Activated naive CD8-positive, alpha-beta T cell (primary cell): Measurements from ENCODE around the gene ALG8.
A peak's percentile ranks its signal among the peaks of the same experiment; 100 is the strongest.
"Not testable (repeated sequence)": the region's sequence is repeated elsewhere in the genome, so short reads cannot be mapped to it uniquely, and the experiment has no call there.

Experiments
- H3K27ac Mint-ChIP-seq: one replicate; pipeline ENCODE4 v1.8.0; 2021; ENCODE audit warnings: mixed read lengths
- H3K27me3 Mint-ChIP-seq: one replicate; pipeline ENCODE4 v1.8.0; 2021; ENCODE audit warnings: mixed read lengths
- H3K36me3 Mint-ChIP-seq: one replicate; pipeline ENCODE4 v1.8.0; 2021; ENCODE audit warnings: mixed read lengths
- H3K4me1 Mint-ChIP-seq: one replicate; pipeline ENCODE4 v1.8.0; 2021; ENCODE audit warnings: low read depth, mixed read lengths
- H3K4me3 Mint-ChIP-seq: one replicate; pipeline ENCODE4 v1.8.0; 2021; ENCODE audit warnings: mild to moderate bottlenecking, mixed read lengths
- H3K9me3 Mint-ChIP-seq: one replicate; pipeline ENCODE4 v1.8.0; 2021; ENCODE audit warnings: low read depth, mixed read lengths

Gene ALG8

DNA sequence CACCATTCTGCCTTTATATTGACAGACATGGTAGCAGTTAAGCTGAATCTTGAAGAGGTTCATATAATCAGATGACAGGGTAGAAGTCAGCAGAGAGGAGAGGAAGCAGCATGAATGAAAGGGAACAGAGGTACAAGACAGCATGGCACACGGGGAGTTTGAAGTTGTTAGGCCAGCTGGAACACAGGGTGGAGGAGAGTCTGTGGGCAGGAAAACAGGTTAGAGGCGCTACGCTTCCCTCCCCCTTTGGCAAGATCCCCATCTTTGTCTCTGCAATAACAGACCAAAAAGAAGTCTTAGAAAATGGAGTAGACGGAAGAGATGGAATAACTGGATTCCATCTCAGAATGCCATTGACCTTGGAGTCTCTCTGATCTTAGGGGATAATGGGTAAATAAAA, 39.8 kb downstream of the ALG8 start:
- H3K27me3 Mint-ChIP-seq: no peaks in the 10 kb centered on the region
- no peaks in the 10 kb centered on the region for H3K9me3 Mint-ChIP-seq
- no peak overlapping the region for H3K27ac Mint-ChIP-seq
- peaks cover 6% of the 10 kb centered on the region for H3K4me1 Mint-ChIP-seq
- no peak overlapping the region for H3K4me3 Mint-ChIP-seq
- H3K36me3 Mint-ChIP-seq: peaks cover 27% of the 10 kb centered on the region

GRCh38 chr11:78097666-78098385, 41.6 kb downstream of the ALG8 start:
- H3K36me3 Mint-ChIP-seq: peaks cover 26% of the 10 kb centered on the region
- no peak overlapping the region for H3K4me3 Mint-ChIP-seq
- no peaks in the 10 kb centered on the region for H3K9me3 Mint-ChIP-seq
- H3K4me1 Mint-ChIP-seq: peaks cover 14% of the 10 kb centered on the region
- H3K27me3 Mint-ChIP-seq: no peaks in the 10 kb centered on the region
- H3K27ac Mint-ChIP-seq: no peak overlapping the region

GRCh38 chr11:78094250-78094649, 45.2 kb downstream of the ALG8 start:
- peaks cover 17% of the 10 kb centered on the region for H3K36me3 Mint-ChIP-seq

GRCh38 chr11:78086521-78087074, 52.8 kb downstream of the ALG8 start:
- H3K9me3 Mint-ChIP-seq, H3K4me1 Mint-ChIP-seq, H3K36me3 Mint-ChIP-seq, H3K27ac Mint-ChIP-seq, H3K27me3 Mint-ChIP-seq, H3K4me3 Mint-ChIP-seq: not testable (repeated sequence)

More at GRCh38 chr11:78094250-78094649, 45.2 kb downstream of the ALG8 start:
- Mint-ChIP-seq H3K4me1 (peaks cover 14% of the 10 kb centered on the region), H3K4me3 (peak overlapping the region; percentile 5), H3K9me3 (no peaks in the 10 kb centered on the region), H3K27ac (peak overlapping the region; percentile 68), H3K27me3 (no peaks in the 10 kb centered on the region)

- H3K27ac Mint-ChIP-seq: no peak overlapping the region
- no peak overlapping the region for H3K4me3 Mint-ChIP-seq
- no peaks in the 10 kb centered on the region for H3K9me3 Mint-ChIP-seq
- peaks cover 16% of the 10 kb centered on the region for H3K4me1 Mint-ChIP-seq
- H3K27me3 Mint-ChIP-seq: no peaks in the 10 kb centered on the region
- no peaks in the 10 kb centered on the region for H3K36me3 Mint-ChIP-seq
Measured at GRCh38 chr11:78085972-78086371, 53.5 kb downstream of the ALG8 start.

DNA sequence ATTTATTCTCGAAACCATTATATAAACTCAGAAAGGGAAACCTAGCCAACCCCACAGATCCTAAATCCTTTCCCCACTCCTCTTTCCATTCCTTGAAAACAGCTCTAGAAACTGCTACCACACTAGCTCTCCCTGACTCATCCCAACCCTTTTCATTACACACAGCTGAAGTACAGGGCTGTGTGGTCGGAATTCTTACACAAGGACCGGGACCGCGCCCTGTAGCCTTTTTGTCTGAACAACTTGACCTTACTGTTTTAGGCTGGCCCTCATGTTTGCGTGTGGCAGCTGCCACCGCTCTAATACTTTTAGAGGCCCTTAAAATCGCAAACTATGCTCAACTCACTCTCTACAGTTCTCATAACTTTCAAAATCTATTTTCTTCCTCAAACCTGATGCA, 54.9 kb downstream of the ALG8 start:
- not testable (repeated sequence) for H3K4me3 Mint-ChIP-seq, H3K9me3 Mint-ChIP-seq, H3K36me3 Mint-ChIP-seq, H3K27ac Mint-ChIP-seq, H3K27me3 Mint-ChIP-seq
- H3K4me1 Mint-ChIP-seq: peaks cover 29% of the 10 kb centered on the region

DNA sequence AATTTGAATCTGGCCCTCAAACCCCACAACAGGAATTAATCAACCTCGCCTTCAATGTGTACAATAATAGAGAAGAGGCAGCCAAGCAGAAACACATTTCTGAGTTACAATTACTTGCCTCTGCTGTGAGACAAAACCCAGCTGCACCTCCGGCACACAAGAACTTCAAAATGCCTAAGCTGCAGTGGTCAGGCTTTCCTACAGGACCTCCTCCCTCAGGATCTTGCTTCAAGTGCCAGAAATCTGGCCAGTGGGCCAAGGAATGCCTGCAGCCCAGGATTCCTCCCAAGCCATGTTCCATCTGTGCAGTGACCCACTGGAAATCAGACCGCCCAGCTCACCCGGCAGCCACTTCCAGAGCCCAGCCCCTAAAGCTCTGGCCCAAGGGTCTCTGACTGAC, 56.4 kb downstream of the ALG8 start:
- no peak overlapping the region for H3K4me3 Mint-ChIP-seq
- H3K9me3 Mint-ChIP-seq: no peaks in the 10 kb centered on the region
- no peaks in the 10 kb centered on the region for H3K36me3 Mint-ChIP-seq
- H3K27me3 Mint-ChIP-seq: no peaks in the 10 kb centered on the region
- H3K4me1 Mint-ChIP-seq: peaks cover 38% of the 10 kb centered on the region
- H3K27ac Mint-ChIP-seq: no peak overlapping the region

DNA sequence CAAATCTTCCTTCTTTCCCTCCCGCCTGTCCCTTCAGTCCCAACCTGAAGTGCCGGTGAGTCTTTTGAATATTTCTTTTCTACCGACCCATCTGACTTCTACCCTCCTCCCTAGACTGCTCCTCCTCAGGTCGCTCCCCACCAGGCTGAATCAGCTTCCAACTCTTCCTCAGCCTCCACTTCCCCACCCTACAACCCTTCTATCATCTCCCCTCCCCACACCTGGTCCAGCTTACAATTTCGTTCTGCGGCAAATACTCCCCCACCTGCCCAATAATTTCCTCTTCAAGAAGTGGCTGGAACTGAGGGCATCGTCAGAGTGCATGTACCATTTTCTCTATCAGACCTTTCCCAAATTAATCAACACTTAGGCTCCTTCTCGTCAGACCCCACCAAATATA, 57.3 kb downstream of the ALG8 start:
- peak overlapping the region; percentile 96 for H3K4me3 Mint-ChIP-seq
- no peaks in the 10 kb centered on the region for H3K9me3 Mint-ChIP-seq
- peaks cover 46% of the 10 kb centered on the region for H3K4me1 Mint-ChIP-seq
- H3K27ac Mint-ChIP-seq: peak overlapping the region; percentile 18
- H3K27me3 Mint-ChIP-seq: no peaks in the 10 kb centered on the region
- H3K36me3 Mint-ChIP-seq: no peaks in the 10 kb centered on the region

GRCh38 chr11:78081583-78081982, 57.8 kb downstream of the ALG8 start:
- no peaks in the 10 kb centered on the region for H3K36me3 Mint-ChIP-seq
- peaks cover 50% of the 10 kb centered on the region for H3K4me1 Mint-ChIP-seq
- H3K27me3 Mint-ChIP-seq: no peaks in the 10 kb centered on the region
- H3K27ac Mint-ChIP-seq: peak overlapping the region; percentile 89
- H3K4me3 Mint-ChIP-seq: peak overlapping the region; percentile 96
- H3K9me3 Mint-ChIP-seq: no peaks in the 10 kb centered on the region

GRCh38 chr11:78080818-78081495, 58.5 kb downstream of the ALG8 start:
- Mint-ChIP-seq H3K4me1 (peaks cover 56% of the 10 kb centered on the region), H3K9me3 (no peaks in the 10 kb centered on the region), H3K36me3 (no peaks in the 10 kb centered on the region), H3K27me3 (no peaks in the 10 kb centered on the region), H3K27ac (peak overlapping the region; percentile 89), H3K4me3 (peak overlapping the region; percentile 96)

DNA sequence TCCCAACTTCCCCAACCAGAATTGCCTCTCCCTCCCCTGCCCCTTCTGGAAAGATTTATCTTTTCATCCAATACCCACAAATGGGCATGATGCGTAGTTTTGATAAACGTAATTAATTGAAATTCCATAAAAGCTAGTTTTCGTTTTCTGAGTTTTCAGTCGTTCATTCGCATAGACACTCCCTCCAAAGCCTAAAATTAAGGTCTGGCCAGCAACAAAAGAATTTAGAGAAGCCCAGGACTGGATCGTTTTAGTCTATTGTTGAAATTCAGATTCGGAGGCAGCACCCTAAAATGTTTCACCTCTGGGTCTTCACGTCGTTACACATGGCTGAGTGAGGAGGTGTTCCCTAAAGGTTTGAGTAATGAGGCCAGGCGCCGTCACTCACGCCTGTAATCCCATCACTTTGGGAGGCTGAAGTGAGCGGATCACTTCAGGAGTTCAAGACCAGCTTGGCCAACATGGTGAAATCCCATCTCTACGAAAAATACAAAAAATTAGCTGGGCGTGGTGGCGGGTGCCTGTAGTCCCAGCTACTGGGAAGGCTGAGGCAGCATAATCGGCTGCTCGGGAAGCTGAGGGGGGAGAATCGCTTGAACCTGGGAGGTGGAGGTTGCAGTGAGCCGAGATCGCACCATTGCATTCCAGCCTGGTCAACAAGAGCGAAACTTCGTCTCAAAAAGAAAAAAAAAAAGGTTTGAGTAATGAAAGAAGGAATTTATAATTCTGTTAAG, 59.2 kb downstream of the ALG8 start:
- Mint-ChIP-seq H3K27me3 (no peaks in the 10 kb centered on the region), H3K4me1 (peaks cover 62% of the 10 kb centered on the region), H3K9me3 (no peaks in the 10 kb centered on the region), H3K4me3 (peak overlapping the region; percentile 96), H3K27ac (peak overlapping the region; percentile 93), H3K36me3 (no peaks in the 10 kb centered on the region)

DNA sequence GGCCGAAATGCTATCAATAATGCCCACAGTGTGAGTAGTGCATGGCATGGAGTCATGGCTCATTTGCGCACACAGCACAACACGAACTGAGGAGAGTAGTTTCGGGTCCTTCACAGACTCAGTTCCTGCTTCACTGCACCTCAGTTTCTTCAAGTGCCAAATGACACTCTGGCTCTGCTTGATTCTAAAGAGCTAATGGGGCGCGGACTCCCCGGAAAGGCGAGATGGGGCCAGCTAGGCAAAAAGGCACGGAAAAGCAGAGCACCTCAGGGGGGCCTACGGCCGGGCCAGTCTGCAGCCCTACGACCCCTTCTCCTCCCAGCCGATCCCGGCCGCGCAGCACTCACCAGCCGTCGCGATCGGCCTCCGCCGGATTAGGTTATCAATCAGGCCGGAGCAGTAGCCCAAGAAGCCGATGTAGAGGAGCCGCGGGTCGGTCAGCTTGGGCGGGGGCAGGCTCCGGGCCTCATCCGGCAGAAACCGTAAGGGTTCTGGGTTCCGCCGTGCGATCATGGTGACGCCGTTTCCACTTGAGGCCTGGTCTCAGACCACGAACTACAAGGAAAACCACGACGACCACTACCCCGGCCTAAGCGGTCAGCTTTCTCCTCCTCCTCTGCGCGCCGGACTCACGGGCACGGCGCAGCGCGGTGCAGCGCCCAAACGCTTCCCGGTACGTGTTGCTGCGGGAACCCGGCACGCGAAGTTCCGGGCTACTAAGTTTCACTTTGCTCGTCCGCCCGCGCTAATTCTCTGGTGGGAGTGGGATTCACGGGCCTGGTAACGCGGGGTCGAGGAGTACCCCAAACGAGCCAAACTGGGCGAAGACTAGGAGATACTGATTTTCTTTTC, 60.0 kb downstream of the ALG8 start, which contains the start of gene NDUFC2:
Gene NDUFC2 (minus strand): TSS at position 631 of the 852 bp plus-strand sequence. CDS start 118 bp downstream, at position 513.
- no peaks in the 10 kb centered on the region for H3K36me3 Mint-ChIP-seq
- H3K27me3 Mint-ChIP-seq: no peaks in the 10 kb centered on the region
- H3K4me1 Mint-ChIP-seq: peaks cover 68% of the 10 kb centered on the region

DNA sequence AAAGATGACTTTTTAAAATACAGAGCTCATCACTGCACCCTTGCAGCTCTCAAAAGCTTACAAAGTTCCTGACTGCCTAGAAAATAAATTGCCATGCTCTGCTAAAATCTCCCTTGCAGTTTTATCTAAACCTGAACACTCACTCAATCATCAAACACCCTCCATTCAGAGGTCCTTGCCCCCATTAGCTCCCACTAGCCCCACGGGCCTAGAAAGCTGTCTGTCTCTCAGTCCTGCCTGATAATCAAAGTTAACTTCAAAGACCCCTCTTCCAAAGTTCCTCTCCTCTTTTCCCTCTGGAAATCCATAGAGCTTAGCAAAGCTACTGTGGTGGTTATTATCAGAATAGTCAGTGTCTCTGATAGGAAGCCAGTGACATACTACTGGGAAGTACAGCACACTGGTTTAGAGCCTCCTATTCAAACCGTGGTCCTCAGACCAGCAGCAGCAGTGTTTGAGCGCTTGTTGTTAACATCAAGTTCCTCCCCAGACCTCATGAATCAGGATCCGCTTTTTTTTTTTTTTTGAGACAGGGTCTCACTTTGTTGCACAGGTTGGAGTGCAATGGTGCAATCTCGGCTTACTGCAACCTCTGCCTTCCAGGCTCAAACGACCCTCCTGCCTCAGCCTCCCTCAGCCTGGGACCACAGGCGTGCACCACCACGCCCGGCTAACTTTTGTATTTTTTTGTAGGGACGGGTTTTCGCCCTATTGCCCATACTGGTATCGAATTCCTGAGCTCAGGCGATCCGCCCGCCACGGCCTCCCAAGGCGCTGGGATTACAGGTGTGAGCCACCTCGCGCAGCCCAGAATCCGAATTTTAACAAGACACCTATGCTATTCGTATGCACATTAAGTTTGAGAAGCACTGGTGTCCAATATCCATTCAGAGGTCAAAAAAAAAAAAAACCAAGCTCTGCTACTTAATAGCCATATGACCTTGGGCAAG, 60.9 kb downstream of the ALG8 start:
- H3K27ac Mint-ChIP-seq: peak overlapping the region; percentile 93
- no peaks in the 10 kb centered on the region for H3K9me3 Mint-ChIP-seq
- peak overlapping the region; percentile 96 for H3K4me3 Mint-ChIP-seq
- no peaks in the 10 kb centered on the region for H3K36me3 Mint-ChIP-seq
- no peaks in the 10 kb centered on the region for H3K27me3 Mint-ChIP-seq
- peaks cover 70% of the 10 kb centered on the region for H3K4me1 Mint-ChIP-seq

More for the DNA sequence above, 60.0 kb downstream of the ALG8 start, which contains the start of gene NDUFC2:
- H3K4me3 Mint-ChIP-seq: peak within 1 kb of the TSS; percentile 96
- H3K9me3 Mint-ChIP-seq: no peaks in the 10 kb centered on the region
- peak within 1 kb of the TSS; percentile 93 for H3K27ac Mint-ChIP-seq
